ENCODE data around the gene ZNF587B. TPM values are rescaled to one million over a fixed set of nuclear protein-coding genes. Genes with fewer than 3 reads are reported as not detected.
A peak's percentile ranks its signal among the peaks of the same experiment; 100 is the strongest.
"Not testable (repeated sequence)": the region's sequence is repeated elsewhere in the genome, so short reads cannot be mapped to it uniquely, and the experiment has no call there.

ZNF587B gene
- total RNA-seq, 2 donors from 2014 or later: 3.2 to 5.7 TPM

- no peak overlapping the region for H3K4me3 ChIP-seq
- H3K4me1 ChIP-seq: peaks cover 0 to 24% of the 10 kb centered on the region in 2 donors
- TF ChIP-seq, protein P1, sequence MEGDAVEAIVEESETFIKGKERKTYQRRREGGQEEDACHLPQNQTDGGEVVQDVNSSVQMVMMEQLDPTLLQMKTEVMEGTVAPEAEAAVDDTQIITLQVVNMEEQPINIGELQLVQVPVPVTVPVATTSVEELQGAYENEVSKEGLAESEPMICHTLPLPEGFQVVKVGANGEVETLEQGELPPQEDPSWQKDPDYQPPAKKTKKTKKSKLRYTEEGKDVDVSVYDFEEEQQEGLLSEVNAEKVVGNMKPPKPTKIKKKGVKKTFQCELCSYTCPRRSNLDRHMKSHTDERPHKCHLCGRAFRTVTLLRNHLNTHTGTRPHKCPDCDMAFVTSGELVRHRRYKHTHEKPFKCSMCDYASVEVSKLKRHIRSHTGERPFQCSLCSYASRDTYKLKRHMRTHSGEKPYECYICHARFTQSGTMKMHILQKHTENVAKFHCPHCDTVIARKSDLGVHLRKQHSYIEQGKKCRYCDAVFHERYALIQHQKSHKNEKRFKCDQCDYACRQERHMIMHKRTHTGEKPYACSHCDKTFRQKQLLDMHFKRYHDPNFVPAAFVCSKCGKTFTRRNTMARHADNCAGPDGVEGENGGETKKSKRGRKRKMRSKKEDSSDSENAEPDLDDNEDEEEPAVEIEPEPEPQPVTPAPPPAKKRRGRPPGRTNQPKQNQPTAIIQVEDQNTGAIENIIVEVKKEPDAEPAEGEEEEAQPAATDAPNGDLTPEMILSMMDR (IDR thresholded peaks at IDR 0.05): no peak
- no peaks in the 10 kb centered on the region for H3K27me3 ChIP-seq
- H3K27ac ChIP-seq: no peak overlapping the region
- DNase-seq (ENCODE audit: low spot score): no peak
- peaks cover 6% of the 10 kb centered on the region for H3K36me3 ChIP-seq
- H3K9me3 ChIP-seq: no peaks in the 10 kb centered on the region
Measured at GRCh38 chr19:57800696-57801095, 29.4 kb upstream of the ZNF587B start.

DNA sequence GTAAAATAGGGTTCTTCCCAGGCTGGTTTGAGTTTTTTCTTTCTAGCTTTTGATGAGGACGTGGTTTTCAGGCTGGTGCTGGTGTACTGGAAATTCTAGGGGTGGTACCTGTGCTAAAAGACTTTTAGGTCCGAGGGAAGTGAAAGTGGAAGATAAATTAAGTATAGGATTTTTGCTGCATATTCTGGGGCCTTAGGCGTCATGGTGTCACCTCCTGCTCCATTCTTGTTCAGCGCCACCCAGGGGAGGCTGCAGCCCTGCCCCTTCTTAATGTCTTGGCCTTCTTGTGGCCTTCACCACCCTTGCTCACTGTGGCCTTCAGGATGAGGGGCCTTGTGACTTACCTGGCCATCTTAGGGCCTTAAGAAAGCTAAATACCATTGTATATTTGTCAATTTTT lies 27.8 kb upstream of the ZNF587B start:
- Histone ChIP-seq H3K4me3 (no peak overlapping the region), H3K9me3 (no peaks in the 10 kb centered on the region), H3K36me3 (no peaks in the 10 kb centered on the region), H3K27ac (no peak overlapping the region), H3K27me3 (no peaks in the 10 kb centered on the region), H3K4me1 (peaks cover 0 to 24% of the 10 kb centered on the region in 2 donors)
- TF ChIP-seq, protein P1 (IDR thresholded peaks at IDR 0.05): no peak
- no peak for DNase-seq (ENCODE audit: low spot score)

GRCh38 chr19:57803265-57803593 lies 26.9 kb upstream of the ZNF587B start:
- H3K4me3 ChIP-seq: peak overlapping the region; percentile 38 to 51
- H3K9me3 ChIP-seq: no peaks in the 10 kb centered on the region
- peaks cover 10% of the 10 kb centered on the region for H3K36me3 ChIP-seq
- peaks cover 0 to 24% of the 10 kb centered on the region in 2 donors for H3K4me1 ChIP-seq
- no peak for DNase-seq (ENCODE audit: low spot score)
- peak overlapping the region; percentile 64 to 73 for H3K27ac ChIP-seq
- TF ChIP-seq, protein P1 (IDR thresholded peaks at IDR 0.05): no peak
- H3K27me3 ChIP-seq: no peaks in the 10 kb centered on the region

- Histone ChIP-seq H3K4me3 (peak overlapping the region; percentile 38 to 51), H3K27me3 (no peaks in the 10 kb centered on the region), H3K27ac (peak overlapping the region; percentile 64 to 73), H3K4me1 (peaks cover 0 to 24% of the 10 kb centered on the region in 2 donors), H3K36me3 (peaks cover 12% of the 10 kb centered on the region), H3K9me3 (no peaks in the 10 kb centered on the region)
- TF ChIP-seq, protein P1 (IDR thresholded peaks at IDR 0.05): no peak
- DNase-seq (ENCODE audit: low spot score): no peak
Measured at GRCh38 chr19:57803594-57804325, 26.3 kb upstream of the ZNF587B start.

DNA sequence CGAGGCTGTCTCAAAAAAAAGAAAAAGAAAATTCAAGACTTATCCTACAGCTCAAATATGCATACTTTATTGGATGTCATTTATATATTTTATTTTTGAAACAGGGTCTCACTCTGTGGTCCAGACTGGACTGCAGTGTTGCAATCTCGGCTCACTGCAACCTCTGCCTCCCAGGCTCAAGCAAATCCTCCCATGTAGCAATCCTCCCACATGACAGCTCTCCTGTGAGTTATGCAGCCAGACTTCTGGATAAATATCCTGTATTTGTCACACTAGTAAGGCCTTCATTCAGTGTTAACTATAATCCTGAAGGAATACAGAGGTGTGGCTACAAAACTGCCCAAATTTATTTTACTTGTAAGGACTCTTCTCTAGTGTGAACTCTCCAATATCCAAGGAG lies 22.6 kb upstream of the ZNF587B start:
- peaks cover 27% of the 10 kb centered on the region for H3K36me3 ChIP-seq

GRCh38 chr19:57810410-57811295 lies 19.4 kb upstream of the ZNF587B start:
- Histone ChIP-seq H3K36me3 (peaks cover 27% of the 10 kb centered on the region), H3K4me1 (peaks cover 0 to 14% of the 10 kb centered on the region in 2 donors)
- H3K4me3 ChIP-seq; H3K9me3 ChIP-seq; DNase-seq (ENCODE audit: low spot score); H3K27me3 ChIP-seq; H3K27ac ChIP-seq: not testable (repeated sequence)

More for the DNA sequence above, 22.6 kb upstream of the ZNF587B start:
- no peak for DNase-seq (ENCODE audit: low spot score)
- TF ChIP-seq, protein P1 (IDR thresholded peaks at IDR 0.05): no peak
- H3K9me3 ChIP-seq: no peaks in the 10 kb centered on the region
- no peaks in the 10 kb centered on the region for H3K27me3 ChIP-seq
- no peak overlapping the region for H3K27ac ChIP-seq
- peaks cover 0 to 24% of the 10 kb centered on the region in 2 donors for H3K4me1 ChIP-seq
- no peak overlapping the region for H3K4me3 ChIP-seq

Data from right atrium auricular region (tissue), 2 donors.